NT2/D1 (cell line): Measurements from ENCODE around the gene GFM1.

Source experiments
- SUZ12 ChIP-seq: IDR thresholded peaks from 2 replicates; pipeline ENCODE4 v1.6.1; 2011; ENCODE audit not compliant: insufficient read length, insufficient read depth; ENCODE audit errors: extremely low read depth
- YY1 ChIP-seq: IDR thresholded peaks from 2 replicates; pipeline ENCODE4 v1.6.1; 2011; ENCODE audit not compliant: insufficient read length, insufficient read depth

DNA sequence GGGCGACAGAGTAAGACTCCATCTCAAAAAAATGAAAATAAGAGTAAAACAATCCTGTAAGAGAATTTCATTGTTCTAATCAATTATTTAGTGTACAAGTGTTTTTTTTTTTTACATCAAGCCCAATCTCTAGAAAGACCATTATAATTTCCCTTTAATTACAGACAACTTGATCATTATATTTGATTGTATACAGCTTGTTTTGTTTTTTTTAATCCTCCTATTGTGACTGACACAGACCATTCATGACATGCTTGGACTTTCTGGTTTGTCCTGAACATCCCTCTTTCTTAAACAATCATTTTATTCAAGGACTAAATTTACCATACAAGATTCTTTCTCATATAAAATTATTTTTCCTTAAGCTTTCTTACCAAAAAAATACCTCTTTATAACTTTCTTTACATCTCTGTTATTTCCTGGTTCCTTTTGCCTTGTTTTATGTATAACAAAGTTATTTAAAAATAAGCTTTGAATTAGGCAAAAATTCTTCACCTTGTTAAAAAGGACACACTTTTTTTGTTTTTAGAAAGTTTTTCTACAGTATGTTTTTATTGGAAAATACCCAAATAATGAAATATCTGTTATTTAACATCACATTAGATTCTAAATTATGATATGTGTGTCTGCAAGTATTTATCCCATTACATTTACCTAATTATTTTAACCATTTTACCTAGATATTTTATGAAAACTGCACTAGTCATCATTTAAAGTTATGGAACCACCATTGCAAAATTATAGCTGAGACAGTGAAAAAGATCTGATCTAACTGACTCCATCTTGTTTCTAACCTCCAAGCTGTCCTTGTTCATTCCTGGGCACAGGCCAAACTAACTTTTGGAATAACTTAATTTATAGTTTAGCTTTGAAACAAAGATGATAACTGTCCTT is 26.1 kb upstream of the GFM1 start:
- no peak for TF ChIP-seq YY1
- TF ChIP-seq SUZ12: no peak
